GM23248 (cell line): ENCODE measurements around the gene CAMTA1. TPM values are rescaled to one million over a fixed set of nuclear protein-coding genes. Genes with fewer than 3 reads are reported as not detected.

Experiments used
- DNase-seq: peaks from one replicate; pipeline ENCODE4 v3.0.0-alpha.2; 2015
- H2AFZ ChIP-seq: fragments of 200-600 bp; sonication (generic); 2 replicates; pipeline ENCODE4 v1.6.1; 2016; ENCODE audit warnings: antibody characterized with exemption
- H3F3A ChIP-seq: fragments of 200-600 bp; sonication (generic); 2 replicates; pipeline ENCODE4 v1.6.1; 2016; ENCODE audit warnings: mild to moderate bottlenecking, antibody characterized with exemption, mixed run types; ENCODE audit not compliant: insufficient read depth
- H3K27ac ChIP-seq: fragments of 200-600 bp; sonication (generic); 2 replicates; pipeline ENCODE4 v1.5.1; 2016; ENCODE audit warnings: mild to moderate bottlenecking
- H3K27me3 ChIP-seq: fragments of 200-600 bp; sonication (generic); replicated peaks from 2 replicates; pipeline ENCODE4 v1.6.1; 2016; ENCODE audit warnings: mild to moderate bottlenecking; ENCODE audit not compliant: insufficient read depth
- H3K36me3 ChIP-seq: fragments of 200-600 bp; sonication (generic); 2 replicates; pipeline ENCODE4 v1.6.1; 2016; ENCODE audit warnings: low read depth, mild to moderate bottlenecking
- H3K4me1 ChIP-seq: fragments of 200-600 bp; sonication (generic); 2 replicates; pipeline ENCODE4 v1.6.1; 2016; ENCODE audit warnings: mild to moderate bottlenecking; ENCODE audit not compliant: insufficient read depth
- H3K4me2 ChIP-seq: fragments of 200-600 bp; sonication (generic); one replicate; pipeline ENCODE4 v1.6.1; 2016; ENCODE audit warnings: mild to moderate bottlenecking; ENCODE audit not compliant: unreplicated experiment
- H3K4me3 ChIP-seq: fragments of 200-600 bp; sonication (generic); 2 replicates; pipeline ENCODE4 v1.5.1; 2016; ENCODE audit warnings: mild to moderate bottlenecking
- H3K79me2 ChIP-seq: fragments of 200-600 bp; sonication (generic); 2 replicates; pipeline ENCODE4 v1.6.1; 2016; ENCODE audit warnings: mild to moderate bottlenecking; ENCODE audit not compliant: insufficient read depth
- H3K9ac ChIP-seq: fragments of 200-600 bp; sonication (generic); 2 replicates; pipeline ENCODE4 v1.6.1; 2016; ENCODE audit warnings: mild to moderate bottlenecking
- H3K9me2 ChIP-seq: fragments of 200-600 bp; sonication (generic); 2 replicates; pipeline ENCODE4 v1.6.1; 2016; ENCODE audit warnings: mixed run types, mild to moderate bottlenecking, moderate library complexity; ENCODE audit not compliant: insufficient read depth
- H3K9me3 ChIP-seq: fragments of 200-600 bp; sonication (generic); one replicate; pipeline ENCODE4 v1.6.1; 2017; ENCODE audit warnings: low read depth
- H4K20me1 ChIP-seq: fragments of 200-600 bp; sonication (generic); 2 replicates; pipeline ENCODE4 v1.6.0; 2016; ENCODE audit not compliant: insufficient read depth
- EZH2 ChIP-seq: fragments of 200-600 bp; sonication (generic); IDR thresholded peaks from 2 replicates; pipeline ENCODE4 v1.6.1; 2018; ENCODE audit warnings: antibody characterized with exemption, mild to moderate bottlenecking; ENCODE audit not compliant: insufficient read depth, poor library complexity, severe bottlenecking
- EZH2phosphoT487 ChIP-seq: fragments of 200-600 bp; sonication (generic); IDR thresholded peaks from 2 replicates; pipeline ENCODE4 v1.6.1; 2018; ENCODE audit warnings: antibody characterized with exemption, moderate library complexity, mild to moderate bottlenecking, low read depth; ENCODE audit not compliant: insufficient read depth
- WGBS, 2 experiments: methylation state at CpG; one replicate each; pipeline ENCODE4 v1.1.6; 2015 to 2017; ENCODE audit warnings: low lambda C conversion rate in 2 of 2, low coverage in 1 of 2; ENCODE audit errors: missing lambda C conversion rate in 2 of 2; 5-methylcytosine and 5-hydroxymethylcytosine counted together
- in situ Hi-C: fragments of 300-500 bp; cut with MboI; formaldehyde crosslinking; loops from 2 replicates; pipeline ENCODE4 v1.15.0; 2020
- polyA plus RNA-seq: library from polyadenylated mRNA; unstranded; fragments of >200 nt; fragmentation: Nextera tagmentation; extraction: Ambion mirVana; gene quantifications from 2 replicates; pipeline ENCODE4 v1.2.1, GENCODE V29; 2016
- total RNA-seq: library from RNA; depleted of rRNA; stranded (reverse); fragments of >200 nt; shearing (Covaris generic); gene quantifications from 2 replicates; pipeline ENCODE4 v1.2.3, GENCODE V29; 2014

CAMTA1 gene
- total and polyA plus RNA-seq, 2 experiments from 2014 or later = 50.1 to 165 TPM

- no peaks in the 10 kb centered on the region for H3K36me3 ChIP-seq
- no peaks in the 10 kb centered on the region for H3K79me2 ChIP-seq
- no peaks in the 10 kb centered on the region for H4K20me1 ChIP-seq
- 49 to 53% methylated on average over 6 of the region's 6 CpGs for WGBS, 2 experiments
- no peaks in the 10 kb centered on the region for H3K27me3 ChIP-seq
- in situ Hi-C loops = no loop called here
- H3K4me1 ChIP-seq = no peaks in the 10 kb centered on the region
- no peak for DNase-seq
- no peaks in the 10 kb centered on the region for H3K9me3 ChIP-seq
- H3K9ac ChIP-seq = no peak overlapping the region
- no peak overlapping the region for H3K4me2 ChIP-seq
- TF ChIP-seq EZH2phosphoT487 (no peak), EZH2 (no peak)
- H3K4me3 ChIP-seq = no peak overlapping the region
- no peak overlapping the region for H2AFZ ChIP-seq
- no peaks in the 10 kb centered on the region for H3F3A ChIP-seq
- no peak overlapping the region for H3K27ac ChIP-seq
- no peaks in the 10 kb centered on the region for H3K9me2 ChIP-seq
Observed at GRCh38 chr1:7363450-7363849, 578.2 kb downstream of the CAMTA1 start.

GRCh38 chr1:7365706-7366105, 580.5 kb downstream of the CAMTA1 start:
- TF ChIP-seq EZH2 = no peak
- no peak for TF ChIP-seq EZH2phosphoT487
- 65% methylated on average over 8 of the region's 8 CpGs for WGBS, 2 experiments
- no peaks in the 10 kb centered on the region for H3F3A ChIP-seq
- no peaks in the 10 kb centered on the region for H3K9me3 ChIP-seq
- H3K79me2 ChIP-seq = no peaks in the 10 kb centered on the region
- H2AFZ ChIP-seq = no peak overlapping the region
- no peaks in the 10 kb centered on the region for H3K9me2 ChIP-seq
- no peaks in the 10 kb centered on the region for H3K4me1 ChIP-seq
- H3K4me3 ChIP-seq = no peak overlapping the region
- no peak for DNase-seq
- no peak overlapping the region for H3K27ac ChIP-seq
- H3K4me2 ChIP-seq = no peak overlapping the region
- H3K27me3 ChIP-seq = no peaks in the 10 kb centered on the region
- in situ Hi-C loops = no loop called here
- no peaks in the 10 kb centered on the region for H3K36me3 ChIP-seq
- no peaks in the 10 kb centered on the region for H4K20me1 ChIP-seq
- no peak overlapping the region for H3K9ac ChIP-seq

GRCh38 chr1:7366286-7366954, 581.2 kb downstream of the CAMTA1 start:
- H3K4me1 ChIP-seq = no peaks in the 10 kb centered on the region
- no peaks in the 10 kb centered on the region for H3K36me3 ChIP-seq
- WGBS, 2 experiments = 58 to 67% methylated on average over 11 of the region's 11 CpGs
- H3K79me2 ChIP-seq = no peaks in the 10 kb centered on the region
- H3K27ac ChIP-seq = no peak overlapping the region
- in situ Hi-C loops = no loop called here
- no peak overlapping the region for H3K4me3 ChIP-seq
- no peaks in the 10 kb centered on the region for H3K9me2 ChIP-seq
- no peak overlapping the region for H2AFZ ChIP-seq
- no peaks in the 10 kb centered on the region for H3K27me3 ChIP-seq
- no peak overlapping the region for H3K4me2 ChIP-seq
- no peaks in the 10 kb centered on the region for H3K9me3 ChIP-seq
- no peaks in the 10 kb centered on the region for H4K20me1 ChIP-seq
- TF ChIP-seq EZH2 (no peak), EZH2phosphoT487 (no peak)
- DNase-seq = no peak
- H3K9ac ChIP-seq = no peak overlapping the region
- H3F3A ChIP-seq = no peaks in the 10 kb centered on the region

- no peaks in the 10 kb centered on the region for H3K9me3 ChIP-seq
- no peak for TF ChIP-seq EZH2phosphoT487
- TF ChIP-seq EZH2 = no peak
- no peak overlapping the region for H3K9ac ChIP-seq
- H3K4me3 ChIP-seq = no peak overlapping the region
- in situ Hi-C loops = no loop called here
- no peak for DNase-seq
- no peaks in the 10 kb centered on the region for H3K9me2 ChIP-seq
- no peaks in the 10 kb centered on the region for H3K36me3 ChIP-seq
- WGBS, 2 experiments = 60 to 66% methylated on average over 5 of the region's 5 CpGs
- no peaks in the 10 kb centered on the region for H3K4me1 ChIP-seq
- no peaks in the 10 kb centered on the region for H3F3A ChIP-seq
- H3K79me2 ChIP-seq = no peaks in the 10 kb centered on the region
- no peak overlapping the region for H3K27ac ChIP-seq
- no peak overlapping the region for H2AFZ ChIP-seq
- H3K27me3 ChIP-seq = no peaks in the 10 kb centered on the region
- H3K4me2 ChIP-seq = no peak overlapping the region
- no peaks in the 10 kb centered on the region for H4K20me1 ChIP-seq
Observed at GRCh38 chr1:7366955-7367665, 581.9 kb downstream of the CAMTA1 start.
